DMS 273 (cell line): ENCODE data around the gene UGT1A3.

Experiments used
- DNase-seq: peaks from one replicate; lab custom pipeline; 2025; ENCODE audit not compliant: unreplicated experiment; lab: John Stamatoyannopoulos, UW

Gene UGT1A3

DNA sequence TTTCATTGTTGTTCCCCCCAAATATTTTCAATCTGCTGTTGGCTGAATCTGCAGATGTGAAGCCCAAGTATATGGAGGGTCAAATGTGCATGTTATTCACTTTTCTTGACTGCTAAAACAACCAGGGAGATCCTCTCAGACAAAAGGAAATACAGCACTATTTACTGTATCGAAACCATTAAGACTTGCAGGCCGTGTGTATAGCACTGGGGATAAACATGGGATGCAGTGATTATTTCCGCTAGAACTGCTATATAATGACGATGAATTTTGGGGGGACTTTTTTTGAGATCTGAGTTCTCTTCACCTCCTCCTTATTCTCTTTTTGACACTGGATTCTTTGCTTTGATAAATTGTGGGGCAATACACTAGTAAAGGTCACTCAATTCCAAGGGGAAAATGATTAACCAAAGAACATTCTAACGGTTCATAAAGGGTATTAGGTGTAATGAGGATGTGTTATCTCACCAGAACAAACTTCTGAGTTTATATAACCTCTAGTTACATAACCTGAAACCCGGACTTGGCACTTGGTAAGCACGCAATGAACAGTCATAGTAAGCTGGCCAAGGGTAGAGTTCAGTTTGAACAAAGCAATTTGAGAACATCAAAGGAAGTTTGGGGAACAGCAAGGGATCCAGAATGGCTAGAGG is 27.7 kb downstream of the UGT1A3 start:
- no peak for DNase-seq

DNA sequence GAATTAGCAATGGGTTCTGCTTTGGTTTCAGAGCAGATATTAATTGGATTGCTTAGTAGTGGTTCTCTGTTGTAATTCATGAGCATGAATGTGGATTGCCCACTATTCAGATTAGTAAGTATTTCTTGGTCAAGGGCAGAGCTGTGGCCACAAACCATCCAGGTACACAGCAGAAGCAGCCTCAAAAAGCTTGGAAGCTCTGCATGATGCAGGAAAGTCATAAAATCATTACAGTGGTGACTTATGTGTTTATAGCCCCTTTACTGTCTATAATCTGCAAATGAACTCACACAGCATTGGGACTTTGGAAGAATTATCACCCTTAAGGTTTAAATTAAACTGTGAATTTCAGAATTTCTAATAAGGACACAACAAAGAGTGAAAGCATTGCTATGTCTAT is 29.3 kb downstream of the UGT1A3 start:
- no peak for DNase-seq

DNA sequence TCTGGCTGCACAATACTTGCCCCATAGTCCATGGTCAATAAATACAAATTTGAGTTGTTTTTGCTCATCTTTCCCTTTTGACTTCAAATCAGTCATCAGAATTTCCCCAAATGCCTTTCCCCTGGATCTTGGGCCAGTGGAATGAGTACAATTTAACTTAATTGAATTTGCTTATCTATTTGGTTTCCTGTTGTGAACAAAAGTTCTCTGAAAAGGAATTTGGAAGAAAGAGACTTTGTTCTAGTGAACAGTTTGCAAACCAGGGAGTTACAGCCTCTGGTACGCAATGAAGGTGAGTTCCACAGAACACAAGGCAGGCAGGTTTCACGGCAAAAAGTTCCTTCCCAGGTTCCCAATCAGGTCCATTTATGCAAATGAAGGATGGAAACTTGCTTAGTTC is 30.0 kb downstream of the UGT1A3 start:
- DNase-seq: no peak

DNA sequence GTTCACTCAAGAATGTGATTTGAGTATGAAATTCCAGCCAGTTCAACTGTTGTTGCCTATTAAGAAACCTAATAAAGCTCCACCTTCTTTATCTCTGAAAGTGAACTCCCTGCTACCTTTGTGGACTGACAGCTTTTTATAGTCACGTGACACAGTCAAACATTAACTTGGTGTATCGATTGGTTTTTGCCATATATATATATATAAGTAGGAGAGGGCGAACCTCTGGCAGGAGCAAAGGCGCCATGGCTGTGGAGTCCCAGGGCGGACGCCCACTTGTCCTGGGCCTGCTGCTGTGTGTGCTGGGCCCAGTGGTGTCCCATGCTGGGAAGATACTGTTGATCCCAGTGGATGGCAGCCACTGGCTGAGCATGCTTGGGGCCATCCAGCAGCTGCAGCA is 31.2 kb downstream of the UGT1A3 start, which contains the start of gene UGT1A1:
Gene UGT1A1, plus strand, starts transcription at position 228 of the 400 bp plus-strand sequence. Its CDS starts 18 bp downstream, at position 246.
- DNase-seq: no peak

DNA sequence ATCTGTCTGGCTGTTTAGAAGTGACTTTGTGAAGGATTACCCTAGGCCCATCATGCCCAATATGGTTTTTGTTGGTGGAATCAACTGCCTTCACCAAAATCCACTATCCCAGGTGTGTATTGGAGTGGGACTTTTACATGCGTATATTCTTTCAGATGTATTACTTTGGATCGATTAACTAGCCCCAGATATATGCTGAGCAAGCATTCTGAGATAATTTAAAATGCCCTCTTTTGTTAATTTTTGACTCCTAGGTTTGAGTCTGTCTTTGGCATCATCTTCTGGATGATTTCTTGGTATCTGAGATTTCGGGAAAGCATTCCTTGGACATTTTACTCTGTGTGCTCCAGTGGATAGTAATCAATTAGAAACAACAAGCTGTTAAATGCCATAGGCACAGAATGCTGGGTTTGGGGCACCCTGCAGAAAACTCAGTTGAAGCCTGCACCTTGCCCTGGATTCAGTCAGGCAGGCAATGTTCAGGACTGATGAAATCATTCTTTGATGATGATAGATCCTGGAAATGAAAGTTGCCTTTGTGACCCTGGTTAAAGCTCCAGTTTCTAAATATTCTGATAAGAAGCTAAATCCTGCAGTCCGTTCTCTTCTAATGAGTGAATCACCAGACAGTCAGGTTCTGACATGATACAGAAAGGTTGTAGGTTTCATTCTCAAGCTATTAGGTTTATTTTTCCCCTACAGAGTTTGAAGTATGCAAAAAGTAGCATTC is 32.4 kb downstream of the UGT1A3 start:
- no peak for DNase-seq

DNA sequence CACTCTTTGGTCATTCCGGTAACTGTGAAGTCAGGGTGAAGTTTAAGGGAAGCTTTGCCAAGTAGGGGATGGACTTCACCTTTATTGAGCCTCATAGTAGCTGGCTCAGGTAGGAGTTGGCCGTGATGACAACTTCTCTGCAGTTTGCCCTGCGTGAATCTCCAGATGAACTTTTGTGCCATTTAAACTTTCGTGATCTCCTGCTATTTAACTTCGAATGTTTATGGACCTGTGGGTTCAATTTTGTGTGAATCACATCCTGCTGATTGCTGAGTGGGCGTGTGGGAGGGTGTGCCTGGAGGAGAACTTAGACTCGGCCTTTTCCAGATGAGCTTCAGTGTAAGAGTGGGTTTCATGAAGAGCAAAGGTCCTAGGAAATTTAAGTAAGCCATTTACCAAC is 35.4 kb downstream of the UGT1A3 start:
- no peak for DNase-seq

DNA sequence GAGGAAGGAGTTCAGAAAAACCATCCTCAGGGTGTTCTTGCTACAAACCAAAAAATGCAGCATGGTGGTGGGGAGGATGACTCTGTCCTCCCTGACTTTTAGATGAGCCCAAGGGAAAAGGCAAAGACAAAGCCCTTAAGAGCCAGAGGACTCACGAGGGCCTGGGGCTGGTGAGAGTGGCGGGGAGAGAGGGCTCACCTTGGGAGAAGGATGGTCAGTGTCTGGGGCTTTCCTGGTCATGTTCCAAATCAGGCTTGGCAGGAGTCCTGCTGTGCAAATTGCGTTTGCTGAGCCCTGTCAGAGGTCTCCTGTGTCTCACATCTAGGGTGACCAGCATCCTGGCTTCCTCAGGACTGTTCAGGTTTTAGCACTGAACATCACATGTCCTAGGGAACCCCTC is 35.9 kb downstream of the UGT1A3 start:
- no peak for DNase-seq

DNA sequence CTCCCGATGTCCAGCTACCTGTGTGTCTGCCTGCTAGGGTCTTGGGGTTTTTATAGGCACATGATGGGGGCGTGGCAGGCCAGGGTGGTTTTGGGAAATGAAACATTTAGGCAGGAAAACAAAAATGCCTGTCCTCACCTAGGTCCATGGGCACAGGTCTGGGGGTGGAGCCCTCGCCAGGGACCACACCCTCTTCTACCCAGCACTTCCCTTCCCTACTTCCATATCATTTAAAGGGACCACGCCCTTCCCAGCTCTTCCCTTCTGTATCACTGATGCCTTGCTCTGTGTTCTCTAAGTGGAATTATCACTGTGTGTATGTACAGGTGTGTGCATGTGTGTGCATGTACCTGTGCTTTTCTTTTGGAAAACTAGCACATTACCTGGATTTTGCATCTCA is 37.6 kb downstream of the UGT1A3 start:
- no peak for DNase-seq

DNA sequence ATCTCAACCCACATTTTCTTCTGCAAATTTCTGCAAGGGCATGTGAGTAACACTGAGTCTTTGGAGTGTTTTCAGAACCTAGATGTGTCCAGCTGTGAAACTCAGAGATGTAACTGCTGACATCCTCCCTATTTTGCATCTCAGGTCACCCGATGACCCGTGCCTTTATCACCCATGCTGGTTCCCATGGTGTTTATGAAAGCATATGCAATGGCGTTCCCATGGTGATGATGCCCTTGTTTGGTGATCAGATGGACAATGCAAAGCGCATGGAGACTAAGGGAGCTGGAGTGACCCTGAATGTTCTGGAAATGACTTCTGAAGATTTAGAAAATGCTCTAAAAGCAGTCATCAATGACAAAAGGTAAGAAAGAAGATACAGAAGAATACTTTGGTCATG is 39.2 kb downstream of the UGT1A3 start:
- DNase-seq: no peak

DNA sequence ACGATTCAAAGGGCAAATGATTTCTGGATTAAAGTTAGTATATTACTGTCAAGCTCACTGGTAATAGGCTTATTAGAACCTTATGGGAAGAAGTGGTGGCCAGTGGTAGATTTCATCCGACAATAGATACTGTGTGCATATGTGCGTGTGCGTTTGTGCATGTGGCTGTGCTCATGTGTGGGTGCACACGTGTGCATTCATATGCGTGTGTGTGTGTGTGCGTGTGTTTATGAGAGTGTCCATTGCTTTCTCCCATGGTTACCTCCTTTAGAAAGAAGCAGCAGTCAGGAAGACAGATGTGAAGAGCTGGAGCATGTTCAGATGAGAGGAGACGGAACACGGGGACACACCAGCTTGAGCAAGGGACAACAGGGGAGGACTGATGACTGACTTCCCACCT is 40.4 kb downstream of the UGT1A3 start:
- DNase-seq: no peak

DNA sequence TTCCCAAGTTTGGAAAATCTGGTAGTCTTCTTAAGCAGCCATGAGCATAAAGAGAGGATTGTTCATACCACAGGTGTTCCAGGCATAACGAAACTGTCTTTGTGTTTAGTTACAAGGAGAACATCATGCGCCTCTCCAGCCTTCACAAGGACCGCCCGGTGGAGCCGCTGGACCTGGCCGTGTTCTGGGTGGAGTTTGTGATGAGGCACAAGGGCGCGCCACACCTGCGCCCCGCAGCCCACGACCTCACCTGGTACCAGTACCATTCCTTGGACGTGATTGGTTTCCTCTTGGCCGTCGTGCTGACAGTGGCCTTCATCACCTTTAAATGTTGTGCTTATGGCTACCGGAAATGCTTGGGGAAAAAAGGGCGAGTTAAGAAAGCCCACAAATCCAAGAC is 43.3 kb downstream of the UGT1A3 start:
- no peak for DNase-seq

DNA sequence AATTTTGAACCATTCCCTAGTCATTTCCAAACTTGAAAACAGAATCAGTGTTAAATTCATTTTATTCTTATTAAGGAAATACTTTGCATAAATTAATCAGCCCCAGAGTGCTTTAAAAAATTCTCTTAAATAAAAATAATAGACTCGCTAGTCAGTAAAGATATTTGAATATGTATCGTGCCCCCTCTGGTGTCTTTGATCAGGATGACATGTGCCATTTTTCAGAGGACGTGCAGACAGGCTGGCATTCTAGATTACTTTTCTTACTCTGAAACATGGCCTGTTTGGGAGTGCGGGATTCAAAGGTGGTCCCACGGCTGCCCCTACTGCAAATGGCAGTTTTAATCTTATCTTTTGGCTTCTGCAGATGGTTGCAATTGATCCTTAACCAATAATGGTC is 43.7 kb downstream of the UGT1A3 start:
- no peak for DNase-seq

DNA sequence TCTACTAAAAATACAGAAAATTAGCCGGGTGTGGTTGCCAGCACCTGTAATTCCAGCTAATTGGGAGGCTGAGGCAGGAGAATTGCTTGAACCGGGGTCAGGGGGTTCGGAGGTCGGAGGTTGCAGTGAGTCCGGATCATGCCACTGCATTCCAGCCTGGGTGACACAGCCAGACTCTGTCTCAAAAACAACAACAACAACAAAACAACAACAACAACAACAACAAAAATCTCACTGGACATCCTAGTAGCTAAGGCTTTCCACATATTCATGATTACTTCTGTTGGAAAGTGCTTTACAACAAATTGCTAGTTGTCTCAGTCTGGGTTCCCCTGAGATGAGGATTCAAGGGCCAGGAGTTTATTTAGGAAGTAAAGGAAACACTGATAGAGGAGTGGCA is 45.0 kb downstream of the UGT1A3 start:
- no peak for DNase-seq

DNA sequence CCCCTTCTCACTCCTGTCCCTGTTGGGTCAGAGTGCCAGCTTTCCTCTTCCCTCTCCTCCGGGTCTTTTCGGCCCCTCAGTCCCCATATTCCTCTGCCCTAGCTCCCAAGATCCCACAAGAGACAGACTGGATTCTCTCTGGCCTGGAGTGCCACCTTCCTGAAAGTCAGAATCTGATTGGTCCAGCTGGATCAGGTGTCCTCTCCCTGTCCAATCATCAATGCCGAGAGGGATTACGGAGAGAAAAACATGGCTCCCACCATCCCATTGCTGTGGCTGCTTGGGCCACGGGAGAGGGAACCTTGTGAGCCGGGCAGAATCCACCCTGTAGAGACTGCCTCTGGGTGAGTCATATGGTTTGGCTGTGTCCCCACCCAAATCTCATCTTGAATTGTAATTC is 46.6 kb downstream of the UGT1A3 start:
- DNase-seq: no peak

DNA sequence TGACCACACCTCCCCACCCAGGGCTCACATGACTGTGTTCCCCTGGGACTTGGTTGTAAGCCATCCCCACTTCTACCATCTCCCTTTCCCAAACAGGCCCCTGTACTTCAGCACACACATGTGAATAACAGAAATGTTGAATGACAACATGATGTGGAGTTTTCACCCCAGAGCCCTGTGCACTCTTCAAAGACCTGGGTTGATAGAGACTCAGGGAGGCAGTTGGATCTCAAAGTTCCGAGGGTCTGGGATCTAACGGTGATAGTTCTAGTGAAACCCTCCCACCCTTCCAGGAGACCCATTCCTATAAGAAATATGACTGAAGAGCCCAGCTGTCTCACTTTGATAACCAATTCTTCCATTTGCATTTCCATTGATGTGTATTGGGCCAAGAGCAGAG is 49.2 kb downstream of the UGT1A3 start, which contains the start of gene MROH2A:
Gene MROH2A, plus strand, starts transcription at position 301 of the 400 bp plus-strand sequence. CDS start 1,029 bp downstream, outside the sequence.
- no peak for DNase-seq

DNA sequence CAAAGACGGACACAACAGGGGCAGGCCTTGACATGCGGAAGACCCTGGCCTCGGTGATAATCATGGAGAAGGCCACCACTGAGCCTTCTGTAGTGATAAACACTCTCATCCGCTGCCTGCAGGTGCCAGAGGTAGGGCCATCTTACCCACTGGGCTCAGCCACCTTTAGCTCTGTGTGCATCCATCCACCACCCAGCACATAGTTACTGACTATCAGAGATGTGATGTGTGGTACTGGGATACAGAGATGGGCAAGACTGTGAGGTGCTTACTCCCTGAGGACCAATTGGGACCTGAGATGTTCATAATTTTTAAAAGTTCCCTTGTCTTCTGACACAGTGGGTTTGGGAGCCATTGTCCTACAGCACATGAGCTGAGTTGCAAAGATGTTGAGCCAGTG is 50.9 kb downstream of the UGT1A3 start:
- DNase-seq: no peak

DNA sequence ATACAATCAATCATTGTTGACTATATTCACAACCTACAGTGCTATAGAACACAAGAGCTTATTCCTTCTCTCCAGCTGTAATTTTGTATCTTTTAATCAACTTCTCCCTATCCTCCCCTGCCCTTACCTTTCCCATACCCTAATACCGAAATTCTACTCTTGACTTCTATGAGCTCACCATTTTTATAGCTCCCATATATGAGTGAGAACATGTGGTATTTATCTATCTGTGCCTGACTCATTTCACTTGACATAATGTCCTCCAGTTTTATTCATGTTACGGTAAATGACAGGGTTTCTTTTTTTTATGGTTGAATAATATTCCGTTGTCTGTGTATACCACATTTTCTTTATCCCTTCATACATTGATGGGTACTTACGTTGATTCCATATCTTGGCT is 51.9 kb downstream of the UGT1A3 start:
- no peak for DNase-seq

DNA sequence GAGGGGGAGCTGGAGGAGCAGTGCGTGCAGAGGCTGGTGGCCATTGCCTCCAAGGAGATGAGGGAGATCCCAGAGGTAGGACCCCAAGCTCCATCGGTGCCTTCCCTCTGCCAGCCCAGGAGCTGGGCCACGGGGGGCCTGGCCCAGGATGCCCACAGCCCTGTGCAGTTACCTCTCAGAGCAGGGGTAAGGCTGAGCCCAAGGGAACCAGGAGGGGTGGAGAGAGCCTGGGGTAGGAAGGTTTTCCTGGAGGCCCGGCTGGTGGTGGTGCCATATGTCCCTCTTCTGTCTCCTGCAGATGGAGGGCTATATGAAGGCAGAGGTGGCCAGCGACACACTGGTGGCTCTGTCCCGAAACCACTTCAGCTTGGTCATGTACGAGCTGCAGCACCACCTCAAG is 60.7 kb downstream of the UGT1A3 start:
- DNase-seq: no peak

DNA sequence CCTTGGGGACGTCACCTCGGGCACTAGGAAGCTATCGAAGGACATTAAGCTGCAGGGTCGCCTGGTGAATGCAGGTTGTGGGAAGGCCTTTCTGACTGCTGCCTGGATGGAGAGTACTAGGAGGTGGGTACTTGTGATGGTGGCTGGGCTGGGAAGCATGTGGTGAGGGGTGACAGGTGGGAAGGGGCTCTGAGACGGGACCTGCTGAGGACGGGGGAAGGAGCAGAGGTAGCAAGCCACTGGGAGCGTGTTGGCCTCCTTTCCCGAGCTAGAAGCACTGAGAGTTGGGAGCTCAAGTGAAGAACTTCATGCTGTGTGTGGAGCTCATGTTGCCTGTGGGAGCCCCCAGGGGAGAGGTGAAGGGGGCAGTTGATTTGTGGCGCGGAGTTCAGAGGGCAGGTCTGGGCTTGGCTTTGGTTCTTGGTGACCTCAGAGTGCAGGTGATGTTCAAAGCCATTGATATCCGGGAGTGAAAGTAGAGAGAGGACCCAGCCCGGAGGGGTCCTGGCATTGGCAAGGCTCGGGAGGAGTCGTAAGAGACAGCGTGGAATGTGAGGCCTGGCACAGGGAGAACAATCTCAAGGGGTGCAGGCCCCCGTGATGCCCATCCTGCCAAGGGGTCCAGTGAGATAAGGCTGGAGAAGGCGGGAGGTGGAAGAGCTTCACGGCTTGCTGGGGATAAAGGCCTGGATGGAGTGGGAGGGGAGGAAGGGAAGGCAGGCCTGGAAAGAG is 62.5 kb downstream of the UGT1A3 start:
- DNase-seq: no peak

DNA sequence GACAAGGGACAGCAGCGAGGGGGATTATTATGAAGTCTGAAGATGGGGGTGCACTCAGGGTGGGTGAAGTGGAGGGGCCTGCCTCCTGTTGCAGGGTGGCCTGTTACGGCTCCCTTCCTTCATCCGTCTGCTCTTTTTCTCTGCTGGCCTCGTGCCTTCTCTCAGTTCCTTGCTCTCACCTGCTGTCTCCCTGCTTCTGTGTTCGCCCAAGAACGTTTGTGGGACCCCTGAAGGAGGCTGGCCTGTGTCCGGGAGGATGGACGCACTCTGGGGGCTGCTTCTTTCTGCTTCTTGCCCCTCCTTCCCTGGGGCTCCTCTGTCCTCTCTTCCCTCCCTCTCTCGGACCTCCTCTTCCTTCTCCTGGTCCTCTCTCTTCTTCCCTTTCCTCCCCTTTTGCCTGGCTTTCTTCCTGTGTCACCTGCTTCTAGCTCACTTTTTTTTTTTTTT is 63.1 kb downstream of the UGT1A3 start:
- DNase-seq: no peak

DNA sequence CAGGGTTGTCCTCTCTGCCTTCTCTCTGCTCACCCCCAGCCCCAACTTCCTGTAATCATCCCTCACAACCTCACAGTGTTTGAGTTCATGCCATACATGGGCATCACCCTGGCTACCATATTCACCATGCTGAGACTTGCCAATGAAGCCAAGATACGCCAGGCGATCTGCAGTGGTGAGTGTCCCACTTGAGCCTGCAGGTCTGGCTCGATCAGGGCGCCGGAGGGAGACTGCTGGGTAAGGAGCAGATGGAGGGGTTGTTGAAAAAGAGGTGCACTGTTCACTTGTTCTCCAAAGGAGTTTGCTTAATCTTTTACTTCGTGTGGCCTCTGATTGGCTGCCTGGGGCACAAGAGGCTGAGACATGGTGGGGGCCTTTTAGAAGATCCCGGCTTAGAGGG is 63.9 kb downstream of the UGT1A3 start:
- no peak for DNase-seq
